Panc1 (cell line): ENCODE data around the gene ERICH3.

Experiments
- REST ChIP-seq, 2 experiments: IDR thresholded peaks; 2 replicates each; pipeline ENCODE4 v1.6.1; 2011 to 2012; ENCODE audit warnings: low read depth in 2 of 2, control low read depth in 1 of 2, low read length in 1 of 2, mild to moderate bottlenecking in 1 of 2, moderate library complexity in 1 of 2; ENCODE audit not compliant: insufficient read depth in 1 of 2
- TCF7L2 ChIP-seq: IDR thresholded peaks from 2 replicates; pipeline ENCODE4 v1.6.1; 2011; ENCODE audit warnings: mild to moderate bottlenecking, low read depth, low read length, inconsistent platforms
- TF ChIP-seq, protein P1 (sequence below): fragments of 450-650 bp; IDR thresholded peaks from 2 replicates; pipeline ENCODE4 v1.5.1; 2017; ENCODE audit warnings: mild to moderate bottlenecking

DNA sequence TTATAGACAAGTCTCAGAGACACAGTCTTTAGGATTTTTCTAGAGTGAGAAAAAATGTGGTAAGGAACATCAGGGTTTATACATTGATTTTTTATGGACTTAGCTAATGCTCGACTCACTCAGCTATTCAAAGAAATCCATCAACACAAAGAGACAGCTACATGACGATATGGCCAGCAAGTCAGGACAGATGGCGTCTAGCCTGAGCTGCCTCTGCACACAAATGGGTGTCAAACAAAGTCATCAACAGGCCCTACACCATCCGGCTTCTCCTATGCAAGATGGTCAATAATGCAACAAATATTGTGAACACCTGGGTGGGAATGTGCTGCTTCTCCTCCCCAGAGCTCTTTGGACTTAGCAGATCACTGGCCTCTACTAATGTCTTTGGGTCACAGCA, 13.3 kb upstream of the ERICH3 start:
- TF ChIP-seq, protein P1, sequence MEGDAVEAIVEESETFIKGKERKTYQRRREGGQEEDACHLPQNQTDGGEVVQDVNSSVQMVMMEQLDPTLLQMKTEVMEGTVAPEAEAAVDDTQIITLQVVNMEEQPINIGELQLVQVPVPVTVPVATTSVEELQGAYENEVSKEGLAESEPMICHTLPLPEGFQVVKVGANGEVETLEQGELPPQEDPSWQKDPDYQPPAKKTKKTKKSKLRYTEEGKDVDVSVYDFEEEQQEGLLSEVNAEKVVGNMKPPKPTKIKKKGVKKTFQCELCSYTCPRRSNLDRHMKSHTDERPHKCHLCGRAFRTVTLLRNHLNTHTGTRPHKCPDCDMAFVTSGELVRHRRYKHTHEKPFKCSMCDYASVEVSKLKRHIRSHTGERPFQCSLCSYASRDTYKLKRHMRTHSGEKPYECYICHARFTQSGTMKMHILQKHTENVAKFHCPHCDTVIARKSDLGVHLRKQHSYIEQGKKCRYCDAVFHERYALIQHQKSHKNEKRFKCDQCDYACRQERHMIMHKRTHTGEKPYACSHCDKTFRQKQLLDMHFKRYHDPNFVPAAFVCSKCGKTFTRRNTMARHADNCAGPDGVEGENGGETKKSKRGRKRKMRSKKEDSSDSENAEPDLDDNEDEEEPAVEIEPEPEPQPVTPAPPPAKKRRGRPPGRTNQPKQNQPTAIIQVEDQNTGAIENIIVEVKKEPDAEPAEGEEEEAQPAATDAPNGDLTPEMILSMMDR: no peak
- TF ChIP-seq TCF7L2 (no peak), REST (IDR thresholded peaks at IDR 0.05; ENCODE audit: insufficient read depth in 1 of 2, low read depth in 2 of 2, low read length in 1 of 2) (no peak)
